Uterus (tissue), 2 donors: ENCODE results near the gene ZNF467.

Experiments
- CTCF ChIP-seq, 4 experiments: fragments of 200-600 bp in 2 of 4; fragments of 450-650 bp in 2 of 4; sonication (generic) in 2 of 4; IDR thresholded peaks; one replicate each; pipeline ENCODE4 v1.5.1; 2016 to 2019; ENCODE audit warnings: antibody characterized with exemption in 4 of 4, mild to moderate bottlenecking in 2 of 4, moderate library complexity in 1 of 4
- POLR2A ChIP-seq, 2 donors: fragments of 450-650 bp; IDR thresholded peaks; one replicate each; pipeline ENCODE4 v1.6.1; 2016; ENCODE audit warnings: antibody characterized with exemption in 2 of 2, mild to moderate bottlenecking in 1 of 2, moderate library complexity in 1 of 2

GRCh38 chr7:149731207-149731955 is 42.0 kb downstream of the ZNF467 start:
- TF ChIP-seq POLR2A (IDR thresholded peaks at IDR 0.05) (no peak), CTCF (IDR thresholded peaks at IDR 0.05) (no peak)
